ENCODE data around the gene PFKFB4. TPM values are rescaled to one million over a fixed set of nuclear protein-coding genes. Genes with fewer than 3 reads are reported as not detected.

PFKFB4 gene
- total and polyA plus RNA-seq, 2 experiments from 2014 or later: 9.5 to 14.1 TPM

DNA sequence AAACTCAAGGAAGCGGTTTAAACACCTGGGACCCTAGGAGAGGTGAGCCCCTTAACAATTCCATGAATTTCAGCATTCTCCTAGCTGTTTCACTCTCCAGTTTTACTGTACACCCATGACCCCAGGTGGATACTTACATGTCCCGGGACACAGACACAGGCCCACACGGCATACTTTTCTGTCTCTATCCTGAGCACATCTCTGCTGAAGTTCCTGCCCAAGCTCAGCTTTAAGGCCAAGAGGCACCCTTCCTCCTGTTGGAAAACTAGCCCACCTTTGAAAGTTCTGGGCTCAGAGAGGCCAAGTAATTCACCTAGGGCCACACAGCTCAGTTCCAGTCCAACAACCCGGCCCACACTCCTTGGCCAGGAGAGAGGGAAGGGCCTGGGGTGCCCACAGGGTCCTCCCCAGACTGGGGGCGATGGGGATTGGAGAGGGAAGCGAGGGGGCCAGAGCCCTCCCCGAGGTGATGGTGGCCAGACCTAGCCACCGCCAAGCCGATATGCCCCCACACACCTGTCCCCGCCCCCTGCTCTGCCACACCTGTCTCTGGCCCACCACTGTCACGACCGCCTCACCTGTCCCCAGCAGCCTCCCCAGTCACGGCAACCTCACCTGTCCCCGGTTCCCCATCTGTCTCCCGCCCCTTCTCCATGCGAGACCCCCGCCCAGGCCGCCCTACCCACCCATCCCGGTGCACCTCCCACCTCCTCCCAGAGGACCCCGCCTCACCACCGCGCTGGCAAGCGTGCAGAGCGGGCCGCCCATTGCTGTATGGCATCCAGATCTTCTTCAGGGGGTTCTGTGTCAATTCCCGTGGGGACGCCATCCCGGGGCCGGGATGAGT, 431 bp downstream of the PFKFB4 start:
- H2AFZ ChIP-seq: peak overlapping the region; percentile 64
- no peaks in the 10 kb centered on the region for H3K9me2 ChIP-seq (replicated peaks; ENCODE audit: insufficient read depth)
- 54% methylated on average over 7 of the region's 29 CpGs for WGBS (ENCODE audit: low lambda C conversion rate, missing lambda C conversion rate)
- H3K4me1 ChIP-seq (ENCODE audit: insufficient read depth): peaks cover 24% of the 10 kb centered on the region
- H3K4me3 ChIP-seq: peak overlapping the region; percentile 43
- H3K27me3 ChIP-seq: no peaks in the 10 kb centered on the region
- no peak overlapping the region for H3K27ac ChIP-seq
- H3K36me3 ChIP-seq (replicated peaks; ENCODE audit: insufficient read depth, low read depth): no peaks in the 10 kb centered on the region
- TF ChIP-seq, protein P1, sequence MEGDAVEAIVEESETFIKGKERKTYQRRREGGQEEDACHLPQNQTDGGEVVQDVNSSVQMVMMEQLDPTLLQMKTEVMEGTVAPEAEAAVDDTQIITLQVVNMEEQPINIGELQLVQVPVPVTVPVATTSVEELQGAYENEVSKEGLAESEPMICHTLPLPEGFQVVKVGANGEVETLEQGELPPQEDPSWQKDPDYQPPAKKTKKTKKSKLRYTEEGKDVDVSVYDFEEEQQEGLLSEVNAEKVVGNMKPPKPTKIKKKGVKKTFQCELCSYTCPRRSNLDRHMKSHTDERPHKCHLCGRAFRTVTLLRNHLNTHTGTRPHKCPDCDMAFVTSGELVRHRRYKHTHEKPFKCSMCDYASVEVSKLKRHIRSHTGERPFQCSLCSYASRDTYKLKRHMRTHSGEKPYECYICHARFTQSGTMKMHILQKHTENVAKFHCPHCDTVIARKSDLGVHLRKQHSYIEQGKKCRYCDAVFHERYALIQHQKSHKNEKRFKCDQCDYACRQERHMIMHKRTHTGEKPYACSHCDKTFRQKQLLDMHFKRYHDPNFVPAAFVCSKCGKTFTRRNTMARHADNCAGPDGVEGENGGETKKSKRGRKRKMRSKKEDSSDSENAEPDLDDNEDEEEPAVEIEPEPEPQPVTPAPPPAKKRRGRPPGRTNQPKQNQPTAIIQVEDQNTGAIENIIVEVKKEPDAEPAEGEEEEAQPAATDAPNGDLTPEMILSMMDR (IDR thresholded peaks at IDR 0.05; ENCODE audit: poor library complexity): no peak
- TF ChIP-seq EZH2 (IDR thresholded peaks at IDR 0.05; ENCODE audit: borderline replicate concordance) (no peak), EZH2phosphoT487 (IDR thresholded peaks at IDR 0.05; ENCODE audit: low read depth, severe bottlenecking, unreplicated experiment) (no peak)
- peaks cover 13% of the 10 kb centered on the region for H3K79me2 ChIP-seq
- H3K4me2 ChIP-seq: peak overlapping the region; percentile 79
- no peaks in the 10 kb centered on the region for H3K9me3 ChIP-seq (ENCODE audit: low read depth)
- no peaks in the 10 kb centered on the region for H4K20me1 ChIP-seq (ENCODE audit: insufficient read depth, poor library complexity, severe bottlenecking)
- no peak for DNase-seq (ENCODE audit: low spot score)

DNA sequence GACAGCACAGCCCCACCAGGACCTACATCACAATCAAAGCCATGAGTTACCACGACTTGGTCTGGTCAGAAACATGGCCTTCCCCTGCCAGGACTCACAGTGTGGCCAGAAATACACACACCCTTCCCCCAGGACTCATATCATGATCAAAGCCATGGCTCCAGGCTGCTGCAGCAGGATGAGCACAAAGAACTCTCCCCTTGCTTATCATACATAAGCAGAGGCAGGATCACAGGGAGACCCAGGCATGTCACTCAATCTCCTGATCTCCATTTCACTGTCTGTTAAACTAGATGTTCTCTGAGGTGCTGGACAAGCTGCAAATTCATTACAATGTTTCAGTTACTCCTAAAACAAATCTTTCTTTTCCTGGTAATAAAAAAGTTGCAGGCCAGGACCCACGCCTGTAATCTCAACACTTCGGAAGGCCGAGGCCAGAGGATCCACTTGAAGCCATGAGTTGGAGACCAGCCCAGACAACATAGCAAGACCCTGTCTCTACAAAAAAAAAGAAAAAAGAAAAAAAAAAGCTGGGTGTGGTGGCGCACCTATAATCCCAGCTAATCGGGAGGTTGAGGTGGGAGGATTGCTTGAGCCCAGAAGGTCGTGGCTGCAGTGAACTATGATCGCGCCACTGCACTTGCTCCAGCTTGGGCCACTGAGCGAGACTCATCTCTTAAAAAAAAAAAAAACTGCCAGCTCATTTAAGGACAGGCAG, 1.2 kb downstream of the PFKFB4 start:
- H3K4me2 ChIP-seq: peak overlapping the region; percentile 79
- H3K79me2 ChIP-seq: peaks cover 13% of the 10 kb centered on the region
- H3K36me3 ChIP-seq (replicated peaks; ENCODE audit: insufficient read depth, low read depth): no peaks in the 10 kb centered on the region
- no peak for DNase-seq (ENCODE audit: low spot score)
- 71% methylated on average over 10 of the region's 10 CpGs for WGBS (ENCODE audit: low lambda C conversion rate, missing lambda C conversion rate)
- H2AFZ ChIP-seq: no peak overlapping the region
- no peaks in the 10 kb centered on the region for H4K20me1 ChIP-seq (ENCODE audit: insufficient read depth, poor library complexity, severe bottlenecking)
- no peak overlapping the region for H3K27ac ChIP-seq
- peaks cover 16% of the 10 kb centered on the region for H3K4me1 ChIP-seq (ENCODE audit: insufficient read depth)
- TF ChIP-seq EZH2phosphoT487 (IDR thresholded peaks at IDR 0.05; ENCODE audit: low read depth, severe bottlenecking, unreplicated experiment): no peak
- TF ChIP-seq, protein P1 (IDR thresholded peaks at IDR 0.05; ENCODE audit: poor library complexity): no peak
- no peak for TF ChIP-seq EZH2 (IDR thresholded peaks at IDR 0.05; ENCODE audit: borderline replicate concordance)
- no peaks in the 10 kb centered on the region for H3K27me3 ChIP-seq
- H3K9me2 ChIP-seq (replicated peaks; ENCODE audit: insufficient read depth): no peaks in the 10 kb centered on the region
- no peaks in the 10 kb centered on the region for H3K9me3 ChIP-seq (ENCODE audit: low read depth)
- peak overlapping the region; percentile 43 for H3K4me3 ChIP-seq

DNA sequence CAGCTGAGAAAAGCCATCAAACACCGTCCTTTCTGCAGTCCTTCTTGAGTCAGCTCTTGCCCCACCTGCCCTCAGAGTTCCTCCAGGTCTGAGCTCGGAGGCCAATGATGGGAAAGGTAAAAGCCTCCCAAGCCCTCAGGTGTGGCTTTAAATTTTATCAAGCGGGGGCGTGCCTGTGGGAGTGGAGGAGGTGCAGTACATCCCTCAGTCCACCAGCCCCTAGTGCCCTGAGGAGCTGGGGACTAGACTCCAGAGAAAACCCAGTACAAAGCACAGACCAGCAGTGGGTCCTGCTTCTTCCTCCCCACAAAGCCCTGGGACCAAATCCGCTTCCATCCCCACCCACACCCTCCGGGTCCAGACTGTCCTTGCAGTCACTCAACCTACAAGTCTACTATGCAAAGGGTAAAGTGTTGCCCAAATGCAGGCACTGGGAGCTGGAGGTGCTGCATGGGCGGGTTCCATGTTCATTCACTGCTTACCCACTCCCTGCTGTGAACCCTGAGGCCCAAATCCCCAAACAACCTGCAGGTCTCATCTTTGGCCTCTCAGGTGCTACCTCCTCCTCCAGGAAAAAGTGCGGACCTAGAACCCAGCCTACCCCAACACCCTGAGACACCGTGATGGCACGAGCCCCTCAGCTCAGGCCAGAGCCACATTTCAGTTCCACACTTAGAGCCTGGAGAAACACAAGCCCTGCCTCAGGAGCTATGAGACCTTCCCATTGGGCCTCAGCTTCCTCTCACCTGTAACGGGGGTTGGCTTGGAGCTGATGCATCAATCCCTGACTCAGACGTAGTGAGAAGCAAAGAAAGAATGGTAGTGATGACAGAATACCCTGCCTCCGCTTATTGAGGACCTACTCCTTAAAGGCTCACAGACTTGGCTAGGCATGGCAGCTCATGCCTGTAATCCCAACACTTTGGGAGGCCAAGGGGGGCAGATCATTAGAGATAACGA, 2.4 kb downstream of the PFKFB4 start:
- Histone ChIP-seq H3K27me3 (no peaks in the 10 kb centered on the region), H3K9me3 (ENCODE audit: low read depth) (no peaks in the 10 kb centered on the region), H2AFZ (no peak overlapping the region), H4K20me1 (ENCODE audit: insufficient read depth, poor library complexity, severe bottlenecking) (no peaks in the 10 kb centered on the region), H3K4me1 (ENCODE audit: insufficient read depth) (peaks cover 14% of the 10 kb centered on the region), H3K79me2 (peaks cover 13% of the 10 kb centered on the region), H3K36me3 (replicated peaks; ENCODE audit: insufficient read depth, low read depth) (no peaks in the 10 kb centered on the region), H3K4me3 (no peak overlapping the region), H3K4me2 (peak overlapping the region; percentile 79), H3K9me2 (replicated peaks; ENCODE audit: insufficient read depth) (no peaks in the 10 kb centered on the region), H3K27ac (no peak overlapping the region)
- TF ChIP-seq, protein P1 (IDR thresholded peaks at IDR 0.05; ENCODE audit: poor library complexity): no peak
- no peak for TF ChIP-seq EZH2 (IDR thresholded peaks at IDR 0.05; ENCODE audit: borderline replicate concordance)
- TF ChIP-seq EZH2phosphoT487 (IDR thresholded peaks at IDR 0.05; ENCODE audit: low read depth, severe bottlenecking, unreplicated experiment): no peak
- WGBS (ENCODE audit: low lambda C conversion rate, missing lambda C conversion rate): 86% methylated on average over 14 of the region's 14 CpGs
- no peak for DNase-seq (ENCODE audit: low spot score)

Data from hepatocyte (in vitro differentiated cells).